T-helper 9 cell (primary cell): Measurements from ENCODE around the gene MYBPC2.
A peak's percentile ranks its signal among the peaks of the same experiment; 100 is the strongest.

Experiments
- DNase-seq: peaks from one replicate; pipeline ENCODE4 v3.0.0-alpha.2; 2020

MYBPC2 gene

DNA sequence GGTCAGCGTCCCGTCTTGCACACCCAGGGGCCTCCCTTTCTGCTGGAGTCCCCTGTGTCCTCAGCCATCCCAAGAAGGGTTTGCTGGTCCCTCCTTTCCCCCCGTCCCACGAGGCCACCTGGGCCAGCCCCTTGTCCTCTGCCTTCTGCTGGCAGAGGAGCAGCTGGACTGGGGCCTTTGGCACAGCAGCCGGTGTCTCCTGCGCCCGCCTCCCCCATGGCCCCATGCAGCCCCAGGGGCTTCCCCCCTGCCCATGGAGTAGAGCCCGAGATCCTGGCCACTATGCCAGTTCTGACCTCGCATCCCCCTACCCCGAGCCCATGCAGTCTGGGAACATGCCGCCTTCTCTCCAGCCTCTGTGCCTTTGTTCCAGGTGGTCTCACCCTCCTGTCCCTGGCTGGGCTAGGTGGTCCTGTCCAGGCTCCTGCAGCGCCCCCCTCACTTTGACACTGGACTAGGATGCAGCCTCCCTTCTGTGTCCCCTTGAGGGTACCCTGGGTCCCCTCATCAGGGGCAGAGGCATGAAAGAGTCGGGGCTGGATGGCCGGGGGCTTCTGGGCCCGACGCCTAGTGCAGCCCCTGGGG, 49.7 kb downstream of the MYBPC2 start:
- DNase-seq = no peak

- DNase-seq = no peak
Observed at GRCh38 chr19:50482916-50483315, 50.2 kb downstream of the MYBPC2 start.

- no peak for DNase-seq
Observed at GRCh38 chr19:50485284-50485955, 52.7 kb downstream of the MYBPC2 start.

DNA sequence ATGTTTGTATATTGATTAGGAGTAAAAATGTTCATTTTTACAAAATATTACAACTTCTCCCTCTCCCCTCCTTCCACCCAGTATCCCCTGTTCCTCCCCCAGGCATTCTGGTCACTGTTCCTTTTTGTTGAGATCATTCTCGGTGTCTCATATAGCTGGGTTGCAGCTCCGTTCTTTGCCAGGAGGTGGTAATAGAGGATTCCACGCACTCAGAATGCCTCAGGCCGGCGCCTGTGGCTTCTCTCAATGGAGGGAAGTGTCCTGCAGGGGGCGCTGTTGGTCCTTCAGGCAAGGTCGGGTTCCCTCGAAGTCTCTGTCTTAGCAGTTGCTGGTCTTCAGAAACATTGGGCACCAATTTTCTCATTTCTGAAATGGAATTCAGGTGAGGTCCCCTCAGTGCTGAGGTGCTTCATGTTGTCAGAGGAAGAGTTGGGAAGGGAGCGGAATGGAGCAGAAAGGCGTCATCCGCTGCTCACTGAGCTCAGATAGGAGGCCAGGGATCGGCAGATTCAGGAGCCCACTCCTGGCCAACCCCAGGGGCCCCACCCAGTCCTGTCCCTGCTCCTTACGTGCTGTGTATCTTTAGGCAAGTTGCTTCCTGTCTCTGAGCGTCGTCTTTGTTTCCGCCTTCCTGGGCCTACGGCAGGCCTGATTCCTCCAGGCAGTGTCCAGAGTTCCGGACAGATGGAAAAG, 54.3 kb downstream of the MYBPC2 start:
- peak; percentile 49 for DNase-seq

DNA sequence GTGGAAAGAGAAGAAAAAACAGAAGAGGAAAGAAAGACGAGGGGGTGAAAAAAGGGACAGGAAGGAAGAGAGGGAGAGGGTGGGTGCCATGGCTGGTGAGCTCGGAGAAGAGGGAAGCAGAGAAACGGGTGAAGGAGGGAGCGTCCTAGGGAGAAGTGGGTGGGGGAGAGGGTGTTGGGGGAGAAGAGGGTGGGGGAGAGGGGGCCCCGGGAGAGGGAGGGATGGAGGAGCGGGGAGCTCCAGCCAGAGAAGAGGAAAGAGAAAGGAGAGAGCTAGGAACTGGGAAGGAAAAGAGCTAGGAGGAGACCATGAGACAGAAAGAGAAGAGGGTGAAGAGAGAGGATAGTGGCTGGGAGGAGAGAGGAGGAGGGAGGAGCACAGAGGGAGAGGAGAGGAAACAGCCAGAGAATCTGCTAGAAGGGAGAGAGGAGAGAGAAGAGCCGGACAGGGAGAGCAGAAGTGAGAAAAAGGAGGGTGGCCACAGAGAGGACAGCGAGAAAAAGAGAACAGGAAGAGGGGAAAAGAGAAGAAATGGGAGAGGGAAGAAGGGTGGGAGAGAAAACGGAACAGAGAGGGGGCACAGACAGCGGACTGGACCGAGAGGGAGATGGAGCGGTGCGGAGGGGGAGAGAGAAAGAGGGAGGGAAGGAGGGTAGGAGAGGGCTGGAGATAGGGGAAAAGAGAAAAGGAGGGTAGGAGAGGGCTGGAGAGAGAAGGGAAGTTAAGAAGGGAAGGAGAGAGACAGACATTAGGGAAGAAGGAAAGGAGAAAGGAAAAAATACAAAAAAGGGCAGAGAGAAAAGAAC, 55.9 kb downstream of the MYBPC2 start:
- DNase-seq = no peak

- no peak for DNase-seq
Observed at GRCh38 chr19:50489461-50490011, 56.8 kb downstream of the MYBPC2 start.

- no peak for DNase-seq
Observed at GRCh38 chr19:50490411-50490811, 57.7 kb downstream of the MYBPC2 start.

DNA sequence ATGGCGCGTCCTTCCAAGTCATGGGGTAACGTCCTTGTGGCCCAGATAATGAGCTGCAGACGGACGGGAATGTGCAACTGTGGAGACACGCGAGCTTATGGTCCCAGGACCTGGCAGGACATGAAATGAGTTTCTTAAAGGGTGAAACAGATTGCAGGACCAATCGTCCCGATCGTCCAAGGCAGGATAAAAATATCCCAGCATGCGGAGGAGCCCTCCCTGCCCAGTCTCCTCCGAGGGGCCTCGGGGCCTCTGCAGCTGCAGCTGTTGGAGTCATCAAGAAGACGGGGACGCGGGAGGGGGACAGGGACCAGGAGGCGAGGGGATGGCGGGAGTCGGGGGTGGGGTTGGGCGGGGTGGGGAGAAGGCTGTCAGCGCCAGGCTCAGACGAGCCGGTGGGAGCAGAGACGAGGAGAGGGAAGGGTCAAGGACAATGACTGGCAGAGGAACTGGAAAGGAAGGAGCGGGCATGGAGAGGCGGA, 58.3 kb downstream of the MYBPC2 start:
- DNase-seq = no peak

- DNase-seq = no peak
Observed at GRCh38 chr19:50492303-50493052, 59.8 kb downstream of the MYBPC2 start.

DNA sequence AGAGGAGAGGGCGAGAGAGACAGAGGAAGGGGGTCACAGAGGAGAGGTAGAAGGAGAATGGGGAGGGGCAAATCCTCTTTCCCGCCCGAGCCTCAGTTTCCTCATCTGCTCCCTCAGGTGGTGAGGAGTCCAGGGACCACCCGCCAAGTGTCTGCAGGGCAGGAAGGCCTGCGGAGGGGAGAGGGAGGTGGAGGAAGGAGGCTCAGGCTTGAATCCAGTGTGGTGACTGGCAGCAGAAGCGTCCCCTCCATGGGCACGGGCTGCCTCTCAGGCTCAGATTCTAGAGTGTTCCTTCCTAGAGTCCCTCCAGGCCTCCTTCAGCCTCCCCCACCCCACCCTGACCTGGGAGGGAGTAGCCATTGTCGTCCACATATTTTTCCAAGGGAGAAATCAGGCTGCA, 60.5 kb downstream of the MYBPC2 start:
- DNase-seq = no peak

DNA sequence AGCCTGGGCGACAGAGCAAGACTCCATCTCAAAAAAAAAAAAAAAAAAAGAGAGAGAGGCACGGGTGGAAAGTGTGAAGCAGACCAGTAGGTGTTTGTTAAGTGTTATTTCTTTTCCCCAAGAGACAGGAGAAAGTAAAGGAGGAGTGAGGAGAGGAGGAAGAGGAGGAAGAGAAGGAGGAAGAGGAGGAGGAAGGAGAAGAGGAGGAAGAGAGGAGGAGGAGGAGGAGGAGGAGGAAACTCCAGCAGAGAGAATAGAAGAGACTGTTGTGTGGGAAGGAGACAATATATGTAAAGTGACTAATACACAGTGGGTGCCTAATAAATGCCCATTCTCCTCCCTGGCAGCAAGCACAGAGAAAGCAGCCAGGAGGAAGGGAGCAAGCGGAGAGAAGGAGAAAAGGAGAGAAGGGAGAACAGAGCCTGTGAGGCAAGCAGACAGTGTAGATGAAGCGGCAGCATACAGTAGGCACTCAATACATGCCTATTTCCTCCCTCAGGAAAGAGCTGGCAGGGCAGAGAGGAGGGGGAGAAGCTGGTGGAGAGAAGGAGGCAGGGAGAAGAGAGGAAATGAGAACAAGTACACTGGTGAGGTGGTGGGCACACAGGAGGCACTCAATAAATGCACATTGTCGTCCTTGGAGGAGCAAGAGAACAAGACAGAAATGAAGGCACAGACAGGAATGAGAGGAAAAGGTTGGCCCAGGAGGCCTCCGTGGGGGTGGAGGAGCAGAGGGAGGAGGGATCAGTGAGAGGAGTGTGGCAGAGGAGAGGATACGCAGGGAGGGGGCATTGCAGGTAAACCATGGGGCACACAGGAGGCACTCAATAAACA, 61.7 kb downstream of the MYBPC2 start:
- no peak for DNase-seq

DNA sequence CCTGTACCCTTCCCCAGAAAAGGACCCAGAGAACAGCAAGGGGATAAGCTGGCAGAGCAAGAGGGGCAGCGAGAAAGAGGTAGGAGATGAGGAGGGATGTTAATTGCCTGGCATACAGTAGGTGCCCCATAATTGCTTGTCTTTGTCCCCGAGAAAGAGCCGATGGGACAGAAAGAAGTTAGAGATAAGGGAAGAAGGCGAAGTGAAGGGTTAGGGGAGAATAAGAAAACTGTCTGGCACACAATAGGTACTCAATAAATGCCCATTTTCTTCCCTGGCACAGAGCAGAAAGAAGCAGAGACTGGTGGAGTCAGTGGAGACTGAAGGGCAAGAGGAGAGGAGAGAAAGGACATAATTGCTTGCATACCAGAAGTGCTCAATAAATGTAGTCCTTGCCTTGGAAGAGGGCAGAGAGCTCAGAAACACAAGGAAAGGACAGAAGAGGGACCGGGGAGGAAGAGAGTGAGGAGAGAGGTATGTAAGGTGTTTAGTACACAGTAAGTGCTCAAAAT, 62.4 kb downstream of the MYBPC2 start:
- DNase-seq = no peak

DNA sequence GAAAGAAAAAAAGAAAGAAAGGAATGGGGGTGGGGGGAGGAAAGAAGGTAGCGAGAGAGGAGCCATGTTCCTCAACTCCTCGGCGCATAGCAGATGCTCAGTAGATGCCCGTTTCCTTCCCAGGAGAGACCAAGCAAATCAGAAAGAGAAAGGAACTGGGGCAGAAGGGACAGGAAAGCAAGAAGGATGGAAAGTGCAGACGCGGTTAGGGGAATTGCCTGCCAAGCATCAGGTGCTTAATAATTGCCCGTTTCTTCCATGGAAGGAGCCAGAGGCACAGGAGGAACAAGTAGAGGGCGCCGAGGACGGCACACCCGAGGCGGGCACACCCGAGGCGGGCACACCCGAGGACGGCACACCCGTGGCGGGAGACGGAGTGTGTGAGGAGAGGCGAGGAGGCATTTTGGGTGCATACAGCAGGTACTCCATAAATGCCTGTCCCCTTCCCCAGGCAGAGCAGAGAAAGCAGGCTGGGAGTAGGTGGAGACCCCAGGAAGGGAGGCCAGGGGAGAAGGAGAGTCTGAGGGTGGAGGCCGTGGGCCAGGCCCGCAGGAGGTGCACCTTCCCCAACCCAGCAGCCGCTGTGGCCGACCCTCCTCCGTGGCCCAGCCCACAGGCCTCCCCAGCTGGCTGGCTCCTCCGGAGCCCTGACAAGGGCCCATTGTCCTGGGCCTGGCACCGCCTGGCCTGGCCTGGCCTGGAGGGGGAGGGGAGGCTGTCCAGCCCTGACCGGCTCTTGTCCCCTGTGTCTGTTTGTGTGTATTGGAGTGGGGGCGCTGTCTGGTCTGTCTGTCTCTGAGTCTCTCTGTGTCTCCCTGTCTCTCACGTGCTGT, 63.7 kb downstream of the MYBPC2 start:
- no peak for DNase-seq

DNA sequence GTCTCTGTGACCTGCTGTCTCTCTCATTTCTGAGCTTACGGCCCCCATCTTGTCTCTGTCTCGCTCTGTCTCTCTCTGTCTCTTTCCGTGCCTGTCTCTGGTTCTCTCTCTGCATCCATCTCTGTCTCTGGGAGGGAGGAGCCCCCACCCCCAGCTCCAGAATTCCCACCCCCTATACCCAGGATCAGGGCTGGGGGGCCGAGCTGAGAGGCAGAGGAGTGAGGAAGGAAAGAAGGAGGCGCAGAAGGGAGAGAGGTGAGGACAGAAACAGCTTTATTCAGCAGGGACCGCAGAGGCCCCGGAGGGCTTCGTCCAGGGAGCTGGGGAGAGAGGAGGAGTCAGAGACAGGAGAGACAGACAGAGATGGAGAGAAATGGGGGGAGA, 64.3 kb downstream of the MYBPC2 start:
- DNase-seq = no peak

DNA sequence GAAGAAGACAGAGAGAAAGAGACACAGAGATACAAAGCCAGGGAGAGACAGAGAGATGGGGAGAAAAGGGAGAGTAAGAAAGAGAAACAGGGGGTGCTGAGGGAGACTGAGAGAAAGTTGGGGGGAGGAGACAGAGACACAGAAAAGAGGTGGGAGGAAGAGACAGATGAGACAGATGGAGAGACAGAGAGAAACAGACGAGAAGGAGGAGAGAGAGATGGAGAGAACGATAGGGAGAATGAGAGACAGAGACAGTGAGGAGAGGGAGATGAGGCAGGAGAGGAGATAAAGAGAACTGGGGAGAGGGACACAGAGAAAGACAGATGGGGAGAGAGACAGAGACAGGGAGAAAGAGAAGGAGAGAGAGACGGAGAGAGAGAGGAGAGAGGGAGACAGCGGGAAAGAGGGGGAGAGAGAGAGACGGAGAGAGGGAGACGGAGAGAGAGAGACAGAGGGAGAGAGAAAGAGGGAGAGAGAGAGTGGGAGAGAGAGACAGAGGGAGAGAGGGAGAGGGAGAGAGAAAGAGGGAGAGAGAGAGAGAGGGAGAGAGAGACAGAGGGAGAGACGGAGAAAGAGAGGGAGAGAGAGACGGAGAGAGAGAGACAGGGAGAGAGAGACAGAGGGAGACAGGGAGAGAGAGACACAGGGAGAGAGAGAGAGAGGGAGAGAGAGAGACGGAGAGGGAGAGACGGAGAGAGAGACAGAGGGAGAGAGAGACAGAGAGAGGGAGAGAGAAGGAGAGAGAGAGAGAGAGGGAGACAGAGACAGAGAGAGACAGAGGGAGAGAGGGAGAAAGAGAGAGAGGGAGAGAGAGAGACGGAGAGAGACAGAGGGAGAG, 65.7 kb downstream of the MYBPC2 start:
- DNase-seq = no peak

GRCh38 chr19:50500060-50500752, 67.5 kb downstream of the MYBPC2 start:
- DNase-seq = no peak

DNA sequence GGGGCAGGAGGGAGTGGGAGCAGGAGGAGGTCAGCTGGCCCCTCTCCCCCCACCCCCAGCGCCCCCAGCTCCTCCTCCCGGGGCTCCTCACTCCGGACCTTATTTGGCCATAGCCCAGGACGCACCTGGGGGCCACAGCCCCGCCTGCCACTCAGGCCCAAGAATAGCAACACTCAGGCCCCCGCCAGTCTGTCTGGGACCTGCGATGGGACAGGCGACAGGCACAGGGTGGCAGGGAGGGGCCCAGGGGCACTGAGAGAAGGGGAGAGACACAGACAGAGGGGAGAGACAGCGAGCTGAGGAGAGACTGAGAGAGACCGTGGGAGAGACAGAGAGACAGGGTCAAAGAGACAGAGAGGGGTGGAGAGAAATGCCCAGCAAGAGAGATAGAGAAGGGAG, 68.1 kb downstream of the MYBPC2 start:
- DNase-seq = no peak

DNA sequence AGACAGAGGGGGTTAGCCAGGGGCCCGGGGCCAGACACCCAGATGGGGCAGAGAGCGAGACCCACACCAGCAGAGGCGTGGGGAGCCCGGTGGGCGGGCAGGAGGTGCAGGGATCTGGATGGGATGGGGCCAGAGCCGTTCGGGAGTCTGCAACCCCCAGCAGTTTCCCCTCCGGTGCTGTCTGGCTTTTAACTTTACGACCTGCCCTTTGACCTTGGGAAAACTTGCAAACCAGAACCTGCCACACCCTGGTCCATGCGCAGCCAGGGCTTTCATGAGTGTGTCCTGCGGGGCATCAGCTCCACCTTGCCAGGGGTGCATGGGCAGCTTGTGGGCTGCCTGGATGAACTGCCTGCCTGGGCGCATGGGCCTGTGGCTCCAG, 68.5 kb downstream of the MYBPC2 start:
- DNase-seq = no peak
